Measurements from ENCODE around the gene SNX8. TPM values are rescaled to one million over a fixed set of nuclear protein-coding genes. Genes with fewer than 3 reads are reported as not detected.

Gene SNX8
- total and polyA plus RNA-seq, 2 of the 4 experiments (the other 2 are of a cell fraction), result 7.7 to 55.9 TPM

DNA sequence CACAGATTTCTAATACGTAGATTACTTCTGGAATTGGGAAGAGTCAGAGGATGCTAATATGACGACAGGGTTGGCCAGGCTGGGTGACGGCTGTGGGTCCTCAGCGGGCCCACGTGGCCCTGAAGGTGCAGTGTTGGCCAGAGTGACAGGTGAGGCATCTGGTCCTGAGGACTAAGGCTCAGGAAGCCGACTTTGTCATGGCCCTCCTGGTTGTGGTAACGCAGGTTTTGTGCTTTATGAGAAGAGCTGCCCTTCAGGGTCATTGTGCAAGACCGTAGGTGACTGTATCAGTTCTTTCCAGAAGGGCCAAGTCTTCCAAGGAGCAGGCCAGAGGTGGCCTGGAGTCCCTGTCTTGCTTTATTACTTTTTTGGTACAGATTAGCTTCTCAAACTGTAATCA lies 42.9 kb upstream of the SNX8 start:
- dilution Hi-C loops (cut with HindIII; ENCODE audit: low sequenced_read_pairs, unreplicated experiment), result no loop called here
- Histone ChIP-seq H2BK120ac (ENCODE audit: low read depth, low read length) (no peak overlapping the region), H2AFZ (replicated peaks; ENCODE audit: low read length, poor library complexity) (no peak overlapping the region), H2AK9ac (replicated peaks; ENCODE audit: low read depth, low read length, poor library complexity) (no peak overlapping the region), H3K9ac (ENCODE audit: low read depth, low read length) (no peak overlapping the region), H3K4me1 (ENCODE audit: control insufficient read depth, insufficient read depth, low read length) (peaks cover 6% of the 10 kb centered on the region), H3K27ac (ENCODE audit: insufficient read depth, low read length) (no peak overlapping the region), H4K5ac (ENCODE audit: low read depth, low read length) (no peak overlapping the region), H3K56ac (ENCODE audit: extremely low read depth, insufficient read depth, low read length) (no peak overlapping the region), H4K8ac (ENCODE audit: low read depth in 2 of 2, low read length in 2 of 2) (no peak overlapping the region), H3K4me3 (ENCODE audit: insufficient read depth, low read depth, low read length) (no peak overlapping the region), H3K18ac (ENCODE audit: low read depth, low read length) (no peak overlapping the region), H3K27me3 (ENCODE audit: control insufficient read depth, insufficient read depth, low read length) (no peaks in the 10 kb centered on the region), H2BK5ac (ENCODE audit: low read depth, low read length, poor library complexity, severe bottlenecking) (no peak overlapping the region), H3K36me3 (ENCODE audit: control insufficient read depth, insufficient read depth, low read length) (peaks cover 17% of the 10 kb centered on the region), H3K4me2 (ENCODE audit: low read depth, low read length) (no peak overlapping the region; the same call in 1 of the 2 replicates), H2BK15ac (ENCODE audit: low read depth, low read length) (no peak overlapping the region; the same call in 2 of the 3 replicates), H3K23ac (ENCODE audit: low read depth, low read length) (no peak overlapping the region; the same call in 1 of the 2 replicates), H3K9me1 (ENCODE audit: insufficient read depth, low read length) (peaks cover 16% of the 10 kb centered on the region), H4K20me1 (ENCODE audit: insufficient read depth, low read length) (peaks cover 66% of the 10 kb centered on the region), H2BK20ac (ENCODE audit: low read depth, low read length) (no peak overlapping the region), H4K91ac (ENCODE audit: insufficient read depth, low read depth, low read length) (no peak overlapping the region), H2AK5ac (ENCODE audit: low read depth, low read length) (no peak overlapping the region), H3K4ac (ENCODE audit: low read depth, low read length) (no peak overlapping the region), H3K79me1 (ENCODE audit: low read depth in 1 of 2, low read length in 2 of 2) (peaks cover 3 to 58% of the 10 kb centered on the region in 2 experiments; a peak in 3 of 4 replicates), H3K14ac (replicated peaks; ENCODE audit: low read depth, low read length) (no peak overlapping the region), H3K9me3 (ENCODE audit: control insufficient read depth, insufficient read depth, low read length) (no peaks in the 10 kb centered on the region)
- DNase-seq (no peak), ATAC-seq (ENCODE audit: low read depth) (no peak)
- POLR2A ChIA-PET (ENCODE audit: unreplicated experiment), result no interaction called here
- WGBS, 2 experiments (ENCODE audit: extremely low coverage in 2 of 2, insufficient read length in 1 of 2), result 98% methylated on average over 5 of the region's 8 CpGs; no CpG with 5 or more reads in 1 of the 2 experiments
- in situ Hi-C loops (cut with MboI; ENCODE audit: low sequenced_read_pairs), result no loop called here
- CTCF ChIA-PET, result no interaction called here
- intact Hi-C loops (cut with micrococcal nuclease), result no loop called here
- no TSS peak for BruUV-seq (replicated peaks)
- no peak for TF ChIP-seq RAD21 (IDR thresholded peaks at IDR 0.05; ENCODE audit: low read length)
- TF ChIP-seq CEBPB (IDR thresholded peaks at IDR 0.05; ENCODE audit: low read depth, low read length), result peak; percentile 57

All from IMR-90 (cell line).